EL (cell line): ENCODE measurements around the gene ROBO3.

Source experiments
- DNase-seq: peaks from one replicate; pipeline ENCODE4 v3.0.0-alpha.2; 2016

The ROBO3 gene

DNA sequence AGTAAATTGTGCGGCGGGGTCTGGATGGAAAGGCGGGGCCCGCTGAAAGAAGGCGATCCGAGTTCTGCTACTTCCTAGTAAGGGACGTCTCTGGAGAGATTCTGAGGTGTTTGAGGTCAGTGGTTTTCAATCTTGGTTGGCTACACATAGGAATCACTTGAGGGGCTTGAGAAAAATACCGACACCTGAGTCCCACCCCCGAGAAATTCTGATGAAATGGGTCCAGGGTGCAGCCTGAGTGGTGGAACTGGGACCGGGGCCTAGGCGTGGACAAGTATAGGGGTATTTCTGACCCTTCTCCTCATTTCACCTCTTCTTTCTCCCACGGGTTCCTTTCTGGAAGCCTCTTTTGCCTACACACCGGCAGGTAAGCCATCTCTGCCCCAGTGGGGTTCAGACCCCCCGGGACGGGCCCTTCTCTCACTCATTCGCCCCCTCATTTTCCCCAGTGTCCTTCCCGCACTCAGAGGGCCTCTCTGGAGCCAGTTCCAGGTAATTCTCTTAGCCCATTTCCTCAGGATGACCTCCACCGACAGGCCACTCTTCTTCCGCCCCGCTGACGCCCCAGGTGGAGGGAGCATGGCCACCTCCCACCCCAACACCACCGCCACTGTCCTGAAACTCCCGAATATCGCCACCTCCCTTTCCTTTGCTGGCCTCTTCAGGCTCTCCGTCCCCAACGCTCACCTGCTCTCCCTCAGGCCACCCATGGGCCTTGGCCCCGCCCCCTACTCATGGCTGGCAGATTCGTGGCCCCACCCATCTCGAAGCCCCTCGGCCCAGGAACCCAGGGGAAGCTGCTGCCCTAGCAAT is 11.8 kb downstream of the ROBO3 start:
- no peak for DNase-seq

GRCh38 chr11:124877631-124877909 is 12.3 kb downstream of the ROBO3 start:
- DNase-seq = no peak

DNA sequence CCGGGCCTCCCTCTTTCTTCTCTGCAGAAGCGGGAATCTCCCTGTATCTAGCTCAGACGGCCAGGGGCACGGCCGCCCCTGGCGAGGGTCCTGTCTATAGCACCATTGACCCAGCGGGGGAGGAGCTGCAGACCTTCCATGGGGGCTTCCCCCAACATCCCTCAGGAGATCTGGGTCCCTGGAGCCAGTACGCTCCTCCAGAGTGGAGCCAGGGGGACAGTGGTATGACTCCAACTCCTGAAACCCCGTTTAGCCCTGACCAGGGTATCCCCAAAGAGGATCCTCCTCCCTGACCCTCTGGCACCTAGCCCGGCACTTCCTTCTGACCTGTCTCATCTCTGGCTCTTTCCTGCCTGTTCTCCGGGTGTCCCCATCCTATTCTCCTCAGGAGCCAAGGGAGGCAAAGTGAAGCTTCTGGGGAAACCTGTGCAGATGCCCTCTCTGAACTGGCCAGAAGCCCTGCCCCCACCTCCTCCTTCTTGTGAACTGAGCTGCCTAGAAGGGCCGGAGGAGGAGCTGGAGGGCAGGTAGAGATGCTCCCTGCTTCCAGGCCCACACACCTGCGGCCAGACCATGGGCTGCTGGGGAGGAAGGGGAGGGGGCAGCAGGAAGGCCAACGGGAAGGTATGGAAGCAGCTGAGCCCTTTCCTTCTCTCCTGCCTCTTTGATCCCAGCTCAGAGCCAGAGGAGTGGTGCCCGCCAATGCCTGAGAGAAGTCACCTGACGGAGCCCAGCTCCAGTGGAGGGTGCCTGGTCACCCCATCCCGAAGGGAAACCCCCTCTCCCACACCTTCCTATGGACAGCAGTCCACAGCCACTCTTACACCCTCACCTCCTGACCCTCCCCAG is 12.9 kb downstream of the ROBO3 start:
- no peak for DNase-seq

DNA sequence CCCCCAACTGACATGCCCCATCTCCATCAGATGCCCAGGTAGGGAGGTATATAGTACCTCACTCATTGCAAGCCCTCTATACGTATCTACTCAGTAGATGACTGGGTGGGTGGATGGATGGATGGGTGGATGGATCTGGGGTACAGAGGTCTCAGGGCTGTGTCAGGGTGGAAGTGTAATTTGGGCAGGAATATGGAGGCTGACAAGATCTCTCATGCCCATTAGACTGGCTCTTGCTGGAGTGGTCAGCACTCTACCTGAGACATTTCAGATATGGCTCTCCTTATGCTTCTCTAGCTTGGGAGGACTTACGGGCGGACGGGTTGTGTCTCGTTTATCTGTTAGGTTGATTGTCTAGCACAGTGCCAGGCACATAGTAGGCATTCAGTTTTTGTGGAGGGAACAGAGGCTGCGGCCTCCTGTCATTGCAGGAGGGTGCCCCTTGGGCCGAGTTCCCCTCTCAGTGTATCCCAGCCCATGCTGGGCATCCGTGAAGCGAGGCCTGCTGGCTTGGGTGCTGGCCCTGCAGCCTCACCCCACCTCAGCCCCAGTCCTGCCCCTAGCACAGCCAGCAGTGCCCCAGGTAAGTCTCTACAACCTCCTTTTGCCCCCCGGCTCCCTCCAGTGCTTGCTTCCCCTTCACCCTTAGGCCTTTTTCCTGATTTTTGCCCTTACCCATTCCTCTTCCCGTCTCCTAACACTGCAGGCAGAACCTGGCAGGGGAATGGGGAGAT is 13.7 kb downstream of the ROBO3 start:
- no peak for DNase-seq

GRCh38 chr11:124879493-124880289 is 14.5 kb downstream of the ROBO3 start:
- no peak for DNase-seq

- DNase-seq = no peak
Observed at GRCh38 chr11:124880290-124880611, 15.0 kb downstream of the ROBO3 start.

GRCh38 chr11:124880958-124881357 is 15.7 kb downstream of the ROBO3 start:
- DNase-seq = no peak

GRCh38 chr11:124882339-124883071 is 17.3 kb downstream of the ROBO3 start:
- no peak for DNase-seq

- no peak for DNase-seq
Observed at GRCh38 chr11:124884340-124884739, 19.1 kb downstream of the ROBO3 start.

- DNase-seq = no peak
Observed at GRCh38 chr11:124884869-124885479, 19.7 kb downstream of the ROBO3 start.

GRCh38 chr11:124886476-124886875 is 21.2 kb downstream of the ROBO3 start:
- DNase-seq = no peak

- no peak for DNase-seq
Observed at GRCh38 chr11:124886978-124887666, 21.9 kb downstream of the ROBO3 start.

DNA sequence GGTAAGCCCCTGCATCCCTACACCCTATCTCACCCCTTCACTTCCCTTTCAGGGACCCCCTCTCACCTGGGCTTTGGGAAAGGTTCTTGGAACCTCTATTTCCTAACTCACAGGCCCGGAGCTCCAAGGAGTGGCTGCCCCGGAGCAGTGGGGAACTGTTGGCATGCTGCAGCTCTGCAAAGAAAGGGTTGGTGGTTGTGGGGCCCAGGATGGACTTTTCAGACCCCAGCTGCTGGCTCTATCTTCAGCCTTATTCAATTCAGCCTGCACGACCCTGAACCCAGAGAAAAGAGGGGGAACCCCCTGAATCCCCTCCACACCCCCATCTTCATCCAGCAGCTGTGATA is 22.4 kb downstream of the ROBO3 start:
- no peak for DNase-seq

DNA sequence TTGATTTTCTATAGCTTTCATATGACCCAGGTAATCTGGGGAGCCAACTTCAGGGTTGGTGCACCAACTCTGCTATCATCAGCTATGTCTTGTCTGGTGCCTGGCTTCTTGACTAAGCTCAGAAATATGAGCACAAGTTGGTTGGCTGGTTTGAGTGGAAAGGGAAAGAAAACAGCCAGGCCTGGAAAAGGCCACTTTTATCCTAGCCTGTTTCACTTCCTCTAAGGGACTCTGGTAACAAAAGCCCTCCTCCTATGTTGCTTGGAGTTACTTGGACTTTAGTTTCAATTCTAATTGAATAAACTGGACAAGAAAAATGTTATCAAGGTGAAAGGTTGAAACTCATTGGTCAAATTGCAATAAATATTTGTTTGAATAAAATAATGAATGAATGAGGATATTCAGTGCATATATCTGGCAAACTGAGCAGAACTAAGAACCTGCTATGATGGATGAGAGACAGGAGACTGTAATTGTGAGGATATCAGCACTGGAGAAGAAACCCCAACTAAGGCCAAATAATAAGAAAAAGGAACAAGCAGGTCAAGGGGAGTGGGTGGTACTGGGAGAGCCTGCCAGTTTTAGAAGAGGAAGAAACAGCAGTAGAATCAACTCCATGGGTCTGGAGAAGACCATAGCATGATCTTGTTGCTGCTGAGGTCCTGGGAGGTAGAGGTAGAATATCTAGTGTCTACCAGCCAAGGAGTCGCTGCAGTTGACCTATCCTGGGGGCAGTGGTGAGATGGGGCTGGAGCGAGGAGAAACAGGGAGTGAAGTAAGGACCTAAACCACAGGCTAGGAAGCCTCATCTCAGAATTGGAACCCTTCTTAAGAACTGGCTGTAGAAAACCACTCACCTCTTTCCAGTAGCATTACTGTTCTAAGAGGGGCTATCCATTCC is 24.2 kb downstream of the ROBO3 start:
- DNase-seq = no peak

DNA sequence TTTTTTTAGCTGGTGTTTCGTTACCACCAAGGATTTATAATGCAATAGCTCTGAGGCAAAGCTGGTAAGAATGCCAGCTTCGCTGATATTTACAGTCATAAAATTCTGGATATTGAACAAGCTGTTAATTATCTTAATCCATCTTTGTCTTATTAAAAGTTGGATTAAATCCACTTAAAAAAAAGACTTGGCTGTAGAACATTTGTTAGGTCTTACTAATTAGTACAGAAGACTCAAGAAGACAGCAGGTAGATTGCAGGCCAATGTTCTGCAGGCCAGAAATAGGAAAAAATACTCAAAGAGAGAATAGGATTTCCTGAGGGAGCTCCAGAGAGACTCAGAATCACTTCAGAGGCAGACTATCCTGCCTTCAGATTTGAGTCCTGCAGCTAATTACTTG is 24.9 kb downstream of the ROBO3 start:
- DNase-seq = no peak

DNA sequence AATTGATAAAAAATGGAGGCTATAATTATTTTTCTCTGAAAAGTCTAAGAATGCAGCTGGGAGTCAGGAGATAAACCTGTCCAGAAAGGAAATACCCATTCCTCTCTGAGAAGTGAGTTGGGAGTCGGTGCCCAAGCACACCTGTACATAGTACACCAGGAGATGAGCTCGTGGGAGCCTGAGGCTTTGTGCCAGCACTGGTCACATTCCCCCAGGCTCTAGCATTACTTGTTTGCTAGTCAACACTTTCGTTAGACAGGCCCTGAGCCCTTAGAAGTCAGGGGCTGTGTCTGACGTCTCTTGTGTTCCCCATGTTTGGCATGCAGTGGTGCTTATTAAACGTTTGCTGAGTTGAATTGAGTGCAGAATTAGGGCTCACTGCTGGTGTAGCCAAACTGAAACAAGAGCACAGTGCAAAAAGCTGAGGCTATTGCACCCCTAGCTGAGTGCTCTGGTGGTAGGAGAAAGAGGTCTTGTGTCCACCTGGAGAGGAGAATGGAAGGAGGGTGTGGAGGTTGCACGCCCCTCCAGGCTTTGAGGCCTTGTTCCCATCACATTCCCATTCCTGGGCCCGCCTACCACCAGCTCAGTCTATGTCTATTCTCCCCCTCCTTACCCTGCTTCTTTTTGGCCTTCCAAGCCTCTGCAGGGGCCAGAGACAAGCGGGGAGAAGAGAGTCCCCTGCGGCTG is 25.6 kb downstream of the ROBO3 start:
- DNase-seq = no peak

DNA sequence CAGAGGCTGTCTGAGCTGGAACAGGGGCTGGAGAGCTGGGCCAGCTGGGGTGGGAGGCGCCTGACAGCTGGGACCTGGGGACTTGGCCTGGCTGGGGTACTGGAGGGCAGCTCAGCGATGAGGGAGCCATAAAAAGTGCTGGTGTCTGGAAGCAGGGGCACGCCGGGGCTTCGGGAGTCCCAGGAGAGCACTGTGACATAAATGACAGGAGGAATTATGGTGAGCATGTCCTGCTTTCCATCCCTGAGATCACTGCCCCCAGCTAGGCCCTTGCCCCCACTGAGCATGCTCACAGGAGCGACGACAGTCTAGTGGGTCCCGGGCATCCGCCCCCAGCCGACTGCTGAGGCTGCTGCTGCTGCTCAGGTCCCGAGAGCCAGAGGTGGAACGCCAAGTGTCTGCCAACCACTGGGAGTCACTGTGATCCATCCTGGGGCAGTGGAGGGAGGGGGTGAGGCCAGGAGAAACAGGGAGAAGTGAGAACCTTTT is 26.2 kb downstream of the ROBO3 start:
- DNase-seq = no peak

GRCh38 chr11:124892146-124892545 is 26.9 kb downstream of the ROBO3 start:
- DNase-seq = no peak

DNA sequence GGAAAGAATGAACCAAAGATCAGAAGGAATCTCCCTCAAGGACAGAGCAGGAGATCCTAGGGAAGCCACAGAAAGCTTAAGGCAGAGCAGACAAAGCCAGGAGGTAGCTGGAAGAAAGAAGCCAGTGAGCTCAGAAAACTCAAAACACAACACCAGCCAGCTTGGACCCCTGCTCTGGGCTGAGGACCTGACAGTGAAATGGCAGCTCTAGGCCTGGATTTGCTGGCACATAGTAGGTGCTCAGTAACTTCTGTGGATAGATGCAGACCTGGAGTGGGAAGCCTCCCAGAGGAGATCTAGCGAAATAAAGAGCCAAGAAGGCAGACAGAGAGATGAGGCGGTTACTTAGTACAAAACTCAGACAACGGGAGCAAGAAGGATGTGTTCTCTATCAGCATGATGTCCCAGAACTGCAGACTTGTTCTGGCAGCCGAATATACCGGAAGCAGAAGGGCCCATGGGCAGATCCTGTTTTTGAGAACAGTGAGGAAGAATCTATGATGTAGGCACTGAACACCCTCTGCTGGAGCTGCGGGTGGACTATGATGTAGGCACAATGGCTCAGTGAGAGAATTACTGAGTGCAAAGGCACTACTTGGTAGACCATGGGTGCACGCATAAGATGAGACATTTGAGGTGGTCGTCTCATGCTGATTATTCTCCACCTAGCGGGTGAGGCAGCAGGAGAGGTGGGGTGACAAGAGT is 27.7 kb downstream of the ROBO3 start:
- no peak for DNase-seq
